Fibroblast of lung (primary cell): Measurements from ENCODE around the gene OR2AT4. TPM values are rescaled to one million over a fixed set of nuclear protein-coding genes. Genes with fewer than 3 reads are reported as not detected.

Source experiments
- DNase-seq, 2 donors: peaks; one replicate each; pipeline versions ENCODE4 v3.0.0 to v3.0.0-alpha.2; 2010; ENCODE audit warnings: low read depth in 2 of 2
- H2AFZ ChIP-seq: 2 replicates; pipeline ENCODE4 v1.5.1; 2012; ENCODE audit warnings: low read length, control low read depth, inconsistent platforms
- H3K27ac ChIP-seq: 2 replicates; pipeline ENCODE4 v1.5.1; 2011; ENCODE audit warnings: low read length, control low read depth; ENCODE audit not compliant: insufficient read depth
- H3K27me3 ChIP-seq: 2 replicates; pipeline ENCODE4 v1.5.1; 2011; ENCODE audit warnings: mild to moderate bottlenecking, low read length; ENCODE audit not compliant: control insufficient read depth, insufficient read depth
- H3K36me3 ChIP-seq: 2 replicates; pipeline ENCODE4 v1.5.1; 2011; ENCODE audit warnings: low read length; ENCODE audit not compliant: control insufficient read depth, insufficient read depth
- H3K4me1 ChIP-seq: 2 replicates; pipeline ENCODE4 v1.5.1; 2011; ENCODE audit warnings: low read length; ENCODE audit not compliant: control insufficient read depth, insufficient read depth; ENCODE audit errors: extremely low read depth
- H3K4me2 ChIP-seq: 2 replicates; pipeline ENCODE4 v1.5.1; 2011; ENCODE audit warnings: low read length, control low read depth; ENCODE audit not compliant: insufficient read depth; ENCODE audit errors: extremely low read depth
- H3K4me3 ChIP-seq, 4 experiments: fragments of 200-600 bp in 1 of 4; sonication (generic) in 1 of 4; replicated peaks in 1 of 4; 2 replicates each; pipeline ENCODE4 v1.5.1; 2011 to 2016; ENCODE audit warnings: low read length in 4 of 4, low read depth in 3 of 4, mild to moderate bottlenecking in 3 of 4, control low read depth in 2 of 4, inconsistent platforms in 1 of 4, mixed read lengths in 1 of 4; ENCODE audit not compliant: insufficient read depth in 1 of 4; ENCODE audit errors: control extremely low read depth in 1 of 4
- H3K79me2 ChIP-seq: 2 replicates; pipeline ENCODE4 v1.5.1; 2012; ENCODE audit warnings: mild to moderate bottlenecking, low read length, inconsistent platforms; ENCODE audit not compliant: control insufficient read depth, insufficient read depth
- H3K9ac ChIP-seq: 2 replicates; pipeline ENCODE4 v1.5.1; 2011; ENCODE audit warnings: mild to moderate bottlenecking, low read length, control low read depth; ENCODE audit not compliant: insufficient read depth
- H3K9me3 ChIP-seq: 2 replicates; pipeline ENCODE4 v1.5.1; 2012; ENCODE audit warnings: low read depth, low read length; ENCODE audit not compliant: control insufficient read depth, insufficient read depth
- H4K20me1 ChIP-seq: 2 replicates; pipeline ENCODE4 v1.5.1; 2011; ENCODE audit warnings: low read length; ENCODE audit not compliant: control insufficient read depth, insufficient read depth; ENCODE audit errors: extremely low read depth
- EZH2 ChIP-seq: IDR thresholded peaks from 2 replicates; pipeline ENCODE4 v1.5.1; 2012; ENCODE audit warnings: low read length, control low read depth, mild to moderate bottlenecking; ENCODE audit errors: missing control alignments
- polyA plus RNA-seq, 2 donors: library from polyadenylated mRNA; depleted of rRNA in 1 of 2; stranded (reverse) in 1 of 2; unstranded in 1 of 2; fragments of >200 nt; gene quantifications; 2 replicates each; pipeline ENCODE4 v1.2.1, GENCODE V29; 2011 to 2012; ENCODE audit warnings: missing spikeins in 1 of 2
- total RNA-seq: library from RNA; depleted of rRNA; stranded (reverse); fragments of >200 nt; gene quantifications from 2 replicates; pipeline ENCODE4 v1.2.1, GENCODE V29; 2014
- TF ChIP-seq, protein P1 (sequence below), 2 donors: IDR thresholded peaks in 1 of 2; conservative IDR thresholded peaks in 1 of 2; 1 replicate in 1 of 2; 2 replicates in 1 of 2; pipeline ENCODE4 v1.5.1; 2011 to 2012; ENCODE audit warnings: low read length in 2 of 2, control low read depth in 1 of 2, inconsistent platforms in 1 of 2, low read depth in 1 of 2, mild to moderate bottlenecking in 1 of 2

OR2AT4 gene
- total and polyA plus RNA-seq, 2 donors (not counting 1 experiment from before 2014, with no cell fraction given): not detected

DNA sequence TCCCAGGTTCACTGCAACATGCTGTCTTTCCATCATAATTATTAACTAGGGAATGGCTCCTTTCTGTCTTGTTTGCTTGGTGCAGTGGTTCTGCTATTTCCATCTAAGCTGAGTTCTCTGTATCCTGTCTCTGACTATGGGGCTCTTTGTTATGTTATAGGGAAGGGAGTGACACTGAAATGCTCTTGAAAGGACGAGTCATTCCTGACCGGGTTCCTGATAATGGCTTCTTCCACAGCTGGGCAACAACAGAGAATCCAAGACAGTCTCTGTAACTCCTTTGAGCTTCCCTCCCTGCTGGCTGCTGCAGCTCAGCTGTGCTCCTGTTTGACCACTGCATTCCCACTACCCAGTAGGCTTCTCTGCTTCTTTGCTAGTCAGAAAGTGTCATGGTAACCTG lies 24.1 kb downstream of the OR2AT4 start:
- Histone ChIP-seq H3K36me3 (no peaks in the 10 kb centered on the region), H2AFZ (no peak overlapping the region), H3K4me2 (no peak overlapping the region), H3K9ac (no peak overlapping the region), H3K4me1 (no peaks in the 10 kb centered on the region), H3K79me2 (no peaks in the 10 kb centered on the region), H3K27me3 (peaks cover 30% of the 10 kb centered on the region), H4K20me1 (no peaks in the 10 kb centered on the region), H3K27ac (no peak overlapping the region), H3K4me3 (no peak overlapping the region), H3K9me3 (no peaks in the 10 kb centered on the region)
- TF ChIP-seq, protein P1, sequence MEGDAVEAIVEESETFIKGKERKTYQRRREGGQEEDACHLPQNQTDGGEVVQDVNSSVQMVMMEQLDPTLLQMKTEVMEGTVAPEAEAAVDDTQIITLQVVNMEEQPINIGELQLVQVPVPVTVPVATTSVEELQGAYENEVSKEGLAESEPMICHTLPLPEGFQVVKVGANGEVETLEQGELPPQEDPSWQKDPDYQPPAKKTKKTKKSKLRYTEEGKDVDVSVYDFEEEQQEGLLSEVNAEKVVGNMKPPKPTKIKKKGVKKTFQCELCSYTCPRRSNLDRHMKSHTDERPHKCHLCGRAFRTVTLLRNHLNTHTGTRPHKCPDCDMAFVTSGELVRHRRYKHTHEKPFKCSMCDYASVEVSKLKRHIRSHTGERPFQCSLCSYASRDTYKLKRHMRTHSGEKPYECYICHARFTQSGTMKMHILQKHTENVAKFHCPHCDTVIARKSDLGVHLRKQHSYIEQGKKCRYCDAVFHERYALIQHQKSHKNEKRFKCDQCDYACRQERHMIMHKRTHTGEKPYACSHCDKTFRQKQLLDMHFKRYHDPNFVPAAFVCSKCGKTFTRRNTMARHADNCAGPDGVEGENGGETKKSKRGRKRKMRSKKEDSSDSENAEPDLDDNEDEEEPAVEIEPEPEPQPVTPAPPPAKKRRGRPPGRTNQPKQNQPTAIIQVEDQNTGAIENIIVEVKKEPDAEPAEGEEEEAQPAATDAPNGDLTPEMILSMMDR (conservative IDR thresholded peaks at IDR 0.05 in 1 of 2, IDR thresholded peaks at IDR 0.05 in 1 of 2; ENCODE audit: low read depth in 1 of 2, low read length in 2 of 2): no peak
- TF ChIP-seq EZH2: no peak
- no peak for DNase-seq

- no peaks in the 10 kb centered on the region for H3K79me2 ChIP-seq
- no peak overlapping the region for H3K9ac ChIP-seq
- peaks cover 22% of the 10 kb centered on the region for H3K27me3 ChIP-seq
- no peaks in the 10 kb centered on the region for H3K9me3 ChIP-seq
- DNase-seq: no peak
- H3K4me3 ChIP-seq: no peak overlapping the region
- no peak overlapping the region for H3K4me2 ChIP-seq
- H4K20me1 ChIP-seq: no peaks in the 10 kb centered on the region
- H3K27ac ChIP-seq: no peak overlapping the region
- no peaks in the 10 kb centered on the region for H3K4me1 ChIP-seq
- no peaks in the 10 kb centered on the region for H3K36me3 ChIP-seq
- H2AFZ ChIP-seq: no peak overlapping the region
- TF ChIP-seq, protein P1 (conservative IDR thresholded peaks at IDR 0.05 in 1 of 2, IDR thresholded peaks at IDR 0.05 in 1 of 2; ENCODE audit: low read depth in 1 of 2, low read length in 2 of 2): no peak
- TF ChIP-seq EZH2: no peak
These were observed 27.2 kb downstream of the OR2AT4 start for GRCh38 chr11:75069473-75069872.

DNA sequence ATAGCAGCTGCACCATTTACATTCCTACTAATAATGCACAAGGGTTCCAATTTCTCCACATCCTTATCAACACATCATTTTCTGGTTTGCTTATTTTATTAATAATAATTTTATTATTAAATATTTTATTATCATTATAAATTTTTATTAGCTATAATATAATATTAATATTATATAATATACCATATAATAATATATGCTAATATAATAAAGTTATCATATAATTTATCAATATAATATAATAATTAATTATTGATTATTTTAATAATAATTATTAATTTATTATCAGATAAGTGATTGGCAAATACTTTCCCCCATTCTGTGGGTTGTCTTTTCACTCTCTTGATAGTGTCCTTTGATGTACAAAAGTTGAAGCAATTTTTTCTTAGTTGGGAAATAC lies 27.7 kb downstream of the OR2AT4 start:
- Histone ChIP-seq H3K9me3 (no peaks in the 10 kb centered on the region), H3K4me3 (no peak overlapping the region), H3K36me3 (no peaks in the 10 kb centered on the region), H3K27ac (no peak overlapping the region), H3K4me1 (no peaks in the 10 kb centered on the region), H3K9ac (no peak overlapping the region), H3K79me2 (no peaks in the 10 kb centered on the region), H2AFZ (no peak overlapping the region), H4K20me1 (no peaks in the 10 kb centered on the region), H3K27me3 (peaks cover 22% of the 10 kb centered on the region), H3K4me2 (no peak overlapping the region)
- no peak for TF ChIP-seq EZH2
- TF ChIP-seq, protein P1 (conservative IDR thresholded peaks at IDR 0.05 in 1 of 2, IDR thresholded peaks at IDR 0.05 in 1 of 2; ENCODE audit: low read depth in 1 of 2, low read length in 2 of 2): no peak
- DNase-seq: no peak
